ENCODE measurements around the gene PRKG1.

Gene PRKG1

DNA sequence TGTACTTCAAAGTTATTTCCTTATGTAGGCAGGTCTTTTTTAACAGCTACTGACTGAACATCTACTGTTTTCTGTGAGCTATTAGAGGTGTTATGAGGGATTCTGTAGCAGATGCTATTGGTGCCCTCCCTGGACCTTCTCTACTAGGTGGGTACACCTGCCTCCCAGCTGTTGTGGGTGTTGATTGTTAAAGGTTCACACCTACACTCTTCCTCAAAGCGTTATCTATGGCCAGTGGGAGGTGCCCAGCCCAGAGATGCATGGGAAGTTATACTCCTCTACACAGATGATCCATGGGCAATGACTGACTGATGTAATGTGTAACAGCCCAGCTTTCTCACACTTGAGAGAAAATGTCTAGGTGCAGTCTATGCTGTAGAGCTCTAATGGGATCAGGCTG lies 127.7 kb downstream of the PRKG1 start:
- no peak overlapping the region for H2AFZ ChIP-seq (ENCODE audit: low read length)
- no peak overlapping the region for H3K4me3 ChIP-seq (ENCODE audit: low read length, poor library complexity, severe bottlenecking)
- H3K4me1 ChIP-seq (ENCODE audit: insufficient read depth, low read length, poor library complexity, severe bottlenecking): no peaks in the 10 kb centered on the region
- H3K9me2 ChIP-seq (replicated peaks; ENCODE audit: low read depth, low read length): no peaks in the 10 kb centered on the region
- H3K36me3 ChIP-seq (ENCODE audit: insufficient read depth, low read length): no peaks in the 10 kb centered on the region
- H3K4me2 ChIP-seq (ENCODE audit: low read depth, low read length, poor library complexity, severe bottlenecking): no peak overlapping the region
- H3K9me3 ChIP-seq (ENCODE audit: insufficient read depth, low read depth, low read length): no peaks in the 10 kb centered on the region
- no peak overlapping the region for H3K9ac ChIP-seq (ENCODE audit: low read depth, low read length, poor library complexity, severe bottlenecking)
- TF ChIP-seq EZH2phosphoT487 (IDR thresholded peaks at IDR 0.05; ENCODE audit: borderline replicate concordance) (no peak), CTCF (conservative IDR thresholded peaks at IDR 0.05; ENCODE audit: low read length) (no peak)
- no peaks in the 10 kb centered on the region for H3K79me2 ChIP-seq (ENCODE audit: insufficient read depth, low read length)
- no peaks in the 10 kb centered on the region for H4K20me1 ChIP-seq (ENCODE audit: insufficient read depth, low read length, poor library complexity, severe bottlenecking)
- no peaks in the 10 kb centered on the region for H3F3A ChIP-seq (ENCODE audit: low read depth)
- H3K27me3 ChIP-seq (ENCODE audit: insufficient read depth, low read length, poor library complexity, severe bottlenecking): no peaks in the 10 kb centered on the region

- Histone ChIP-seq H3K79me2 (ENCODE audit: insufficient read depth, low read length) (no peaks in the 10 kb centered on the region), H3K4me2 (ENCODE audit: low read depth, low read length, poor library complexity, severe bottlenecking) (no peak overlapping the region), H3K9ac (ENCODE audit: low read depth, low read length, poor library complexity, severe bottlenecking) (no peak overlapping the region), H3K9me2 (replicated peaks; ENCODE audit: low read depth, low read length) (no peaks in the 10 kb centered on the region), H2AFZ (ENCODE audit: low read length) (no peak overlapping the region), H3F3A (ENCODE audit: low read depth) (no peaks in the 10 kb centered on the region), H3K36me3 (ENCODE audit: insufficient read depth, low read length) (no peaks in the 10 kb centered on the region), H3K27me3 (ENCODE audit: insufficient read depth, low read length, poor library complexity, severe bottlenecking) (no peaks in the 10 kb centered on the region), H3K4me3 (ENCODE audit: low read length, poor library complexity, severe bottlenecking) (no peak overlapping the region), H3K4me1 (ENCODE audit: insufficient read depth, low read length, poor library complexity, severe bottlenecking) (no peaks in the 10 kb centered on the region), H4K20me1 (ENCODE audit: insufficient read depth, low read length, poor library complexity, severe bottlenecking) (no peaks in the 10 kb centered on the region), H3K9me3 (ENCODE audit: insufficient read depth, low read depth, low read length) (no peaks in the 10 kb centered on the region)
- no peak for TF ChIP-seq EZH2phosphoT487 (IDR thresholded peaks at IDR 0.05; ENCODE audit: borderline replicate concordance)
- TF ChIP-seq CTCF (conservative IDR thresholded peaks at IDR 0.05; ENCODE audit: low read length): no peak
Measured at GRCh38 chr10:51203359-51203758, 129.1 kb downstream of the PRKG1 start.

DNA sequence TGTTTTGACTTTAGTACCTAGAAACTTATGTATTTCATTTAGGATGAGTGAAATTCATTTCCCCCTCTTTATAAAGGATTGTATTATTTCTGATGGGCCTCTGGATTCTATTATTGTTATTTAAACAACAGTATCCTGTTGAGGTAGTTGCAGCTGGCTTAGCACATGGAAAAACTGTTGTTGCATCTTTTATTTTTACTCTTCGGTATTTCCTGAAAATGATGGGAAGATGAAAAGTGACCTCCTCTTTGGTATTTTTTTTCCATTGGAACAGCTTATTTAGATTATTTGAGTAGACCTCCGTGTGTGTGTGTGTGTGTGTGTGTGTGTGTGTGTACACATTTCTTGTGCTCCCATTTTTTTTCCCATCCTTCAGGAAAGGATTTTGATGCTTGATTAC lies 129.8 kb downstream of the PRKG1 start:
- Histone ChIP-seq H3K4me3 (ENCODE audit: low read length, poor library complexity, severe bottlenecking) (no peak overlapping the region), H3K9me3 (ENCODE audit: insufficient read depth, low read depth, low read length) (no peaks in the 10 kb centered on the region)

More for the DNA sequence above, 129.8 kb downstream of the PRKG1 start:
- no peak overlapping the region for H2AFZ ChIP-seq (ENCODE audit: low read length)
- no peaks in the 10 kb centered on the region for H3K4me1 ChIP-seq (ENCODE audit: insufficient read depth, low read length, poor library complexity, severe bottlenecking)
- H3K79me2 ChIP-seq (ENCODE audit: insufficient read depth, low read length): no peaks in the 10 kb centered on the region
- H3K9ac ChIP-seq (ENCODE audit: low read depth, low read length, poor library complexity, severe bottlenecking): no peak overlapping the region
- no peaks in the 10 kb centered on the region for H3F3A ChIP-seq (ENCODE audit: low read depth)
- H3K9me2 ChIP-seq (replicated peaks; ENCODE audit: low read depth, low read length): no peaks in the 10 kb centered on the region
- no peak overlapping the region for H3K4me2 ChIP-seq (ENCODE audit: low read depth, low read length, poor library complexity, severe bottlenecking)
- H3K36me3 ChIP-seq (ENCODE audit: insufficient read depth, low read length): no peaks in the 10 kb centered on the region
- no peaks in the 10 kb centered on the region for H4K20me1 ChIP-seq (ENCODE audit: insufficient read depth, low read length, poor library complexity, severe bottlenecking)
- no peaks in the 10 kb centered on the region for H3K27me3 ChIP-seq (ENCODE audit: insufficient read depth, low read length, poor library complexity, severe bottlenecking)
- TF ChIP-seq EZH2phosphoT487 (IDR thresholded peaks at IDR 0.05; ENCODE audit: borderline replicate concordance) (no peak), CTCF (conservative IDR thresholded peaks at IDR 0.05; ENCODE audit: low read length) (no peak)

Data from Loucy (cell line).